ENCODE results near the gene LGALS3.

DNA sequence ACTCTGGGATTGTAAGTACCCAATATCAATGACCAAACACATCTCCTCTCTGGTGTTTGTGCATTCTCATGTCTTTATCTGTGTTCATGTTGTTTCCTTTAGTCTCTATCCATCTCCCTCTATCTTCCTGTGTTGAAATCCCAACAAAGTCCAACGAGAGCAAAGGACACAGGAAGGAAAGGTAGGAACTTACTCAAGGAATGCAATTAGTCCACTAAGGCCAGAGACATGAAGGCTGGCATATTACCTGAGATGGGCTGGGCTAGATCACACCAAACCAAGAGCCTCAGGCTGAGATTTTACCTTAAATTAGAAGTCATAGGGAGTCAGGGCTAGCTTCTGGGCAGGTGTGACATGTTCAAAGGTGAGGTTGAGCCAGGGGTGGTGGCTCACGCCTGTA is 14.3 kb upstream of the LGALS3 start:
- no peak for TF ChIP-seq CTCF (IDR thresholded peaks at IDR 0.05; ENCODE audit: insufficient read depth, low read length, poor library complexity, severe bottlenecking)
- no peak for TF ChIP-seq EZH2phosphoT487 (conservative IDR thresholded peaks at IDR 0.05; ENCODE audit: low read length)

Measured in SU-DHL-6 (cell line).